Fibroblast of the aortic adventitia (primary cell): ENCODE data around the gene ZNG1A. TPM values are rescaled to one million over a fixed set of nuclear protein-coding genes. Genes with fewer than 3 reads are reported as not detected.
"Not testable (repeated sequence)": the region's sequence is repeated elsewhere in the genome, so short reads cannot be mapped to it uniquely, and the experiment has no call there.

Experiments used
- DNase-seq: peaks from one replicate; pipeline ENCODE4 v3.0.0-alpha.2; 2010; ENCODE audit warnings: low read depth
- H3K4me3 ChIP-seq: 2 replicates; pipeline ENCODE4 v1.5.1; 2011; ENCODE audit warnings: low read depth, mild to moderate bottlenecking, control low read depth, low read length, moderate library complexity
- total RNA-seq: library from RNA; depleted of rRNA; stranded (reverse); fragments of >200 nt; gene quantifications from 2 replicates; pipeline ENCODE4 v1.2.3, GENCODE V29; 2012; ENCODE audit warnings: low replicate concordance
- TF ChIP-seq, protein P1 (sequence below): IDR thresholded peaks from 2 replicates; pipeline ENCODE4 v1.5.1; 2011; ENCODE audit warnings: mild to moderate bottlenecking, low read length, control low read depth, inconsistent platforms; ENCODE audit not compliant: insufficient read depth

ZNG1A gene
- total RNA-seq, result 32.5 and 39.2 TPM in 2 replicates

DNA sequence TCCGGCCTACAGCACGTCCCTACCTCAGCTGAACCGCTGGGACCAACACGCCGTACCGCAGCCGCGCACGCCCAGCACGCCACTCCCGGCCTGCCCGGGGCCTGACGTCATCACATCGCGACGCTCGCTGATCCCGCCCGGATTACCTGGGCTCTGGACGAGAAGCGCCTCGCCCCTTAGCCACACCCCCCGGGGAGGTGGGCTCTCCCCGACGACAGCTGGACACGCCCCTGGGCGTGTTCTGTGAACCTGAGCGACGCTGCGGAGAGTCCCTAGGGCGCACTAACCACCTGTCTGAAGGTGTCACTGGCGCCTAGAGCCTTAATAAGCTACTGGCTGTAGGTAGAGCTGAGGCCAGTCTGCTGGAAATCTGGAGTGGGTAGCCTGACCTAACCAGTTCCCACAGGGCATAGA is at the start of gene ZNG1A:
Gene ZNG1A, minus strand, starts transcription at position 87 of the 414 bp plus-strand sequence. CDS start 87 bp downstream, outside the sequence.
- DNase-seq, result peak; percentile 34
- peak within 1 kb of the TSS; percentile 66 for H3K4me3 ChIP-seq

DNA sequence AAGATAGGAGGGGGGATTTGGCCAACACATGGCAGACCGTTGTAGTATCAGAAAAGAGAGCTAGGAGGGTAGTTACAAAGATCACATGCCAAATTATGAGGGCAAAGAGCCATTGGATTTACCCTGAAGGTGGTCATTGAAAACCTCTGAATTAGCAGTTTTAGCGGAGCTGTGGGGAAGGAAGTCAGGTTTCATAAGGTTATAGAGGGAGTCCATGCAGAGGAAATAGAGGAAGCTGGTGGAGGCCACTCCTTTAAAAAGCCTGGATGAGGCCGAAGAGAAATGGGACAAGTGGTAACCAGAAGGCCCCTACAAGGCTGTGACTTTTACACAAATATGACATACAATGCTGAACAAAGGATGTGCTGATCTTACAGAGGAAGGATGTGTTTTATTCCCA is 49.0 kb upstream of the ZNG1A start:
- no peak for DNase-seq
- H3K4me3 ChIP-seq, result no peak overlapping the region
- TF ChIP-seq, protein P1, sequence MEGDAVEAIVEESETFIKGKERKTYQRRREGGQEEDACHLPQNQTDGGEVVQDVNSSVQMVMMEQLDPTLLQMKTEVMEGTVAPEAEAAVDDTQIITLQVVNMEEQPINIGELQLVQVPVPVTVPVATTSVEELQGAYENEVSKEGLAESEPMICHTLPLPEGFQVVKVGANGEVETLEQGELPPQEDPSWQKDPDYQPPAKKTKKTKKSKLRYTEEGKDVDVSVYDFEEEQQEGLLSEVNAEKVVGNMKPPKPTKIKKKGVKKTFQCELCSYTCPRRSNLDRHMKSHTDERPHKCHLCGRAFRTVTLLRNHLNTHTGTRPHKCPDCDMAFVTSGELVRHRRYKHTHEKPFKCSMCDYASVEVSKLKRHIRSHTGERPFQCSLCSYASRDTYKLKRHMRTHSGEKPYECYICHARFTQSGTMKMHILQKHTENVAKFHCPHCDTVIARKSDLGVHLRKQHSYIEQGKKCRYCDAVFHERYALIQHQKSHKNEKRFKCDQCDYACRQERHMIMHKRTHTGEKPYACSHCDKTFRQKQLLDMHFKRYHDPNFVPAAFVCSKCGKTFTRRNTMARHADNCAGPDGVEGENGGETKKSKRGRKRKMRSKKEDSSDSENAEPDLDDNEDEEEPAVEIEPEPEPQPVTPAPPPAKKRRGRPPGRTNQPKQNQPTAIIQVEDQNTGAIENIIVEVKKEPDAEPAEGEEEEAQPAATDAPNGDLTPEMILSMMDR, result no peak

DNA sequence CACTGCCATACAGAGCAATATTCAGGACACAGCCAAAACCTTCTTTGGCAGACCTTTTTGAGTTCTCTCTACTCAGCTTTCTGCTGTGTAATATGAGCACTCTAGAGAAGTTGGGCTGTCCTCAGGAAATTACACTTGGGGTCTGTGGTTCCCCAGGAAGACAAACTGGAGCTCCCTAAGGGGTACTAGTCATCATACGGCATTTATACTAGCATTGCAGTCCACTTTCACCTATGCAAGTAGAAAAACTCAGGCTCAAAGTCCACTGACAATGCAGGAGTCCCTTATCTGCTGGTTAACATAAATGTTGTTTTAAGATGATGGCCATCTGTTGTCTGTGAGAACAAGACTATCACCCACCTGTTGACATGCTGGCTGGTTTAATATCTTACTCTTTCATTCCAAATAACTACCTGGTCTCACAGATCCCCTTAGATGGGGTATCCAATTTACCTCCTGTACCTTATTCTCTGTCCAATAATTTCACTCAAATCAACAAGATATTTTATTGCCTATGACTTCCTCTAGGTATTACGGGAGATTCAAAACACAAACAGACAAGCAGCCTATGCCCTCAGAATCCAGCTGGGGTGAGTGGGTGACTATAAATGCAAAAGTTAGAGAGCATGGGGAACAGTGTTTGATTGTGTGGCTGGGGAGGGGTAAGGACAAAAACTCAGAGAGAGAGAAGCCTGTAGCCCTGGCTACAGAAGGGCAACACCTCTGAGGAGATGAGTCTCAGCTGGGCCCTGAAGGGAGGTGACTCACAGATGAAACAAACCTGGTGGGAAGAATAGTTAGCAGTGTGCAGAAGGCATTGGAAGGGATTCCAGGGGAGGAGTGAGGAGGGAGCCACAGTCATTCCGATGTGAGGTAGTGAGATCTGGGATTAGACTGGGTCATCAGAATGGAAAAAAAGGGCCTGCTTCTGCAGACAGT is 46.0 kb upstream of the ZNG1A start:
- TF ChIP-seq, protein P1, result no peak
- H3K4me3 ChIP-seq, result no peak overlapping the region
- DNase-seq, result peak; percentile 4

DNA sequence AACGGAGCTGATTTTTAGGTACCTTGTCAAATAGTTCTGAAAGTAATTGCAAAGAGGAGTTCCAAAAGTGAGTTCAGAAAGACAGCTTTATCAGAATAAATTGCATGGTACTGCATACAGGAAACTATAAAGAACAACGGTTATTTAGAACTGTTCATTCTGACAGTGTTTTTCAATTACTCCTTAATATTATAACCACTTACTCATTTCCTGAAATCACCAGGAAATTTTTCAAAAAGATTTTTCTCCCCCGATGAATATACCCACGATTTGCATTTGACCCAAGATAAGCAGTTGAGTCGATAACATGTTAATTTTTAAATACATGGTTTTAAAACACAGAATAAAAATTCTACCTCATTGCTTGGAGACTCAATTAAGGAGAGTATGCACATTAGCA is 45.2 kb upstream of the ZNG1A start:
- DNase-seq, result no peak
- H3K4me3 ChIP-seq, result no peak overlapping the region
- TF ChIP-seq, protein P1, result no peak

DNA sequence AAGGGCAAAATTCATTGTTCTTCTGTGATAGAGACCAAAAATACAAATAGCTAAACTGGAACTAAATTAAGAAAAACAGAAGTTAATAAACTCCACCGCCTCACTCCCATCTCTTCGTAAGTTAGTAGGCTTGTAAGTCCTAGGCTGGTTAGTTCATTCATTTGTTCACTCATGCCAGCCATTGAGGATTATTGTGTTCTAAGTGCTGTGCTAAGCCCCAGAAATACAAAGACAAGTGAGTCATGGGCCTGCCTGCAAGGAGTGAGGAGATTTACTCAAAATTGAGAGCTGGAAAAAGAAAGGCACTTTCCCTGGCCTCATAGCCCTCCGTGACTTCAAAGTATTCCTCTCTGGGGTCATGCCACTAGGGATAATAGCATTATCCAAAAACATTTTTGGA is 44.3 kb upstream of the ZNG1A start:
- DNase-seq, result no peak
- TF ChIP-seq, protein P1, result no peak
- H3K4me3 ChIP-seq, result no peak overlapping the region

DNA sequence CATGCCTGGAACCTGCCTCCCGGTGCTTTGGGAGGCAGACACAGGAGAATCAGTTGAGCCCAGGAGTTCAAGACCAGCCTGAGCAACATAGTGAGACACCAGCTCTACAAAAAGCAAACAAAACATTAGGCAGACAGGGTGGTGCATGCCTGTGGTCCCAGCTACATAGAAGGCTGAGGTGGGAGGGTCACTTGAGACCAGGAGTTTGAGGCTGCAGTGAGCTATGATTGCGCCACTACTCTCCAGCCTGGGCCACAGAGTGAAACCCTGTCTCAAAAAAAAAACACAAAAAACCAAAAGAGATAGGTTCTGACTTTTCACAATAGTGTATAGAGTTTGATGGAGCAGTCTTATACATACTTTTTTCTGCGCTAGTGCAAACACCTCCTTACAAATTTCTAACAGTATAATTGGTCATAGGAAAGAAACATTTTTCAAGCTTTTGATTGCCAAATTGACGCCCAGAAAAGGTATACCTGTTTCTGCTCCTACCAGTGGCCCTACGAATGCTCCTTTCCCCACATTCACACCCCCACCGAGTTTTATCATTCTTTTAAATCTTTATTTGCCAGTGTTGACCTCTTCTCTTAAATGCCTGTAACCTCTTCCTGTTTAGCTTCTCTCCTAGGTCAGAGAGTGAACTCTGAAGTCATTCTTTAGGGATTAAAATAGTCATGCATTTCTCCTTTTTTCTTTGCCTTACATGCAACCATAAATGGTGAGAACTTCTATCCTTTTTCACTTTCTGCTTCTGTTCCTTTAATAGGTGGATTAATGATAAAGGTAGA is 43.3 kb upstream of the ZNG1A start:
- H3K4me3 ChIP-seq, result no peak overlapping the region
- no peak for DNase-seq
- TF ChIP-seq, protein P1, result no peak

DNA sequence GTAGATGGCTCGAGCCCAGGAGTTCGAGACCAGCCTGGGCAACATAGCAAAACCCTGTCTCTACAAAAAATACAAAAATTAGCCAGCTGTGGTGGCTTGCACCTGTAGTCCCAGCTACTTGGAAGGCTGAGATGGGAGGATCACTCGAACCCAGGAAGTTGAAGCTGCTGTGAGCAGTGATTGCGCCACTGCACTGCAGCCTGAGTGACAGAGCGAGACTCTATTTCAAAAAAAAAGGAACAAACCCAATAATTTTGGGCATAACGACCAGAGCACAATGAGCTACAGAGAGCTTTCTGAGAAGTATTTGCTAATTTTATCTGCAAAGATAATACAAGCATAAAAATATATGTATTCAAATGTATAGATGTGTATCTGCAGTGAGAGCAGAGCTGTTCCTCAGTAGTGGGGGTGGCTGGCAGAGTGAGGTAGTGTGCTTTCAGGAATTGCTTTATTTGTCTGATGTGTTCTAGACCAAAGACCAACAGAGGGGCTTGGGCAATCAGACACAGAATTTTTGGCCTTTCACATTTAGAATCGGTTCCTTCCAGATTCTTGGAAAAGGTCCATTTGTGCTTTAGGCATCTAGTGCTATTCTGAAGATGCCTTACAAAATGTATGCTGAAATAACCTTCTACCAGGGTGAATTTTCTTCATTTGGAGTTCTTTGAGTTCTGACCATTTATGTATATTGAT is 41.0 kb upstream of the ZNG1A start:
- DNase-seq, result no peak

DNA sequence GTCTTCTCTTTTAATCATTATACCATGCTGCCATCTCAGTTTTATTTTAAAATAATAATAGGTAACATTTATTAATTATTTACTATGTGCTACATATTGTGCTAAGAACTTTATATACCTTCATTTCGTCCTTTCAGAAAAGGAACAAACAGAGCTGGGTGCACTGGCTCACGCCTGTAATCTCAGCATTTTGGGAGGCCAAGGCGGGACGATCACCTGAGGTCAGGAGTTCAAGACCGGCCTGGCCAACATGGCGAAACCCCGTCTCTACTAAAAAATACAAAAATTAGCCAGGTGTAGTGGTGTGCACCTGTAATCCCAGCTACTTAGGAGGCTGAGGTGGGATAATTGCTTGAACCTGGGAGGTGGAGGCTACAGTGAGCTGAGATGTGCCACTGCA is 40.2 kb upstream of the ZNG1A start:
- not testable (repeated sequence) for DNase-seq, H3K4me3 ChIP-seq

More for the DNA sequence above, 41.0 kb upstream of the ZNG1A start:
- no peak overlapping the region for H3K4me3 ChIP-seq
- TF ChIP-seq, protein P1, result no peak
